T-helper 2 cell treated with Interferon-gamma antibody and Interleukin-4, amounts not matched to agents 5 μg/mL and 100 μg/mL, for 36 hours (primary cell): Measurements from ENCODE around the gene ZNF423.

Source experiments
- DNase-seq: peaks from one replicate; pipeline ENCODE4 v3.0.0; 2021; ENCODE audit warnings: low spot score
- H3K27ac Mint-ChIP-seq: one replicate; pipeline ENCODE4 v1.8.0; 2021; ENCODE audit warnings: mild to moderate bottlenecking, mixed read lengths
- H3K27me3 Mint-ChIP-seq: one replicate; pipeline ENCODE4 v1.8.0; 2021; ENCODE audit warnings: low read depth, mixed read lengths
- H3K36me3 Mint-ChIP-seq: one replicate; pipeline ENCODE4 v1.8.0; 2021; ENCODE audit warnings: low read depth, mixed read lengths
- H3K4me1 Mint-ChIP-seq: one replicate; pipeline ENCODE4 v1.8.0; 2021; ENCODE audit warnings: low read depth, mixed read lengths
- H3K4me3 Mint-ChIP-seq: one replicate; pipeline ENCODE4 v1.8.0; 2022; ENCODE audit warnings: mild to moderate bottlenecking, moderate library complexity, mixed read lengths
- H3K9me3 Mint-ChIP-seq: one replicate; pipeline ENCODE4 v1.8.0; 2021; ENCODE audit warnings: mixed read lengths

The ZNF423 gene

GRCh38 chr16:49763826-49764225, 92.1 kb downstream of the ZNF423 start:
- no peaks in the 10 kb centered on the region for H3K4me1 Mint-ChIP-seq

GRCh38 chr16:49760815-49761214, 95.1 kb downstream of the ZNF423 start:
- no peak overlapping the region for H3K4me3 Mint-ChIP-seq
- H3K36me3 Mint-ChIP-seq = no peaks in the 10 kb centered on the region
- H3K27me3 Mint-ChIP-seq = peaks cover 8% of the 10 kb centered on the region
- DNase-seq = no peak
- no peak overlapping the region for H3K27ac Mint-ChIP-seq
- H3K9me3 Mint-ChIP-seq = no peaks in the 10 kb centered on the region
- H3K4me1 Mint-ChIP-seq = no peaks in the 10 kb centered on the region

More at GRCh38 chr16:49763826-49764225, 92.1 kb downstream of the ZNF423 start:
- DNase-seq = no peak
- H3K9me3 Mint-ChIP-seq = no peaks in the 10 kb centered on the region
- no peaks in the 10 kb centered on the region for H3K27me3 Mint-ChIP-seq
- H3K27ac Mint-ChIP-seq = no peak overlapping the region
- no peak overlapping the region for H3K4me3 Mint-ChIP-seq
- no peaks in the 10 kb centered on the region for H3K36me3 Mint-ChIP-seq

- no peak for DNase-seq
- Mint-ChIP-seq H3K36me3 (no peaks in the 10 kb centered on the region), H3K4me1 (peaks cover 3% of the 10 kb centered on the region), H3K27me3 (peaks cover 27% of the 10 kb centered on the region), H3K4me3 (no peak overlapping the region), H3K27ac (no peak overlapping the region), H3K9me3 (no peaks in the 10 kb centered on the region)
Measured at GRCh38 chr16:49757559-49758069, 98.3 kb downstream of the ZNF423 start.

GRCh38 chr16:49756775-49757558, 98.9 kb downstream of the ZNF423 start:
- H3K4me3 Mint-ChIP-seq = no peak overlapping the region
- H3K36me3 Mint-ChIP-seq = no peaks in the 10 kb centered on the region
- peaks cover 3% of the 10 kb centered on the region for H3K4me1 Mint-ChIP-seq
- H3K27ac Mint-ChIP-seq = no peak overlapping the region
- DNase-seq = no peak
- no peaks in the 10 kb centered on the region for H3K9me3 Mint-ChIP-seq
- peaks cover 27% of the 10 kb centered on the region for H3K27me3 Mint-ChIP-seq

GRCh38 chr16:49755716-49756505, 100.0 kb downstream of the ZNF423 start:
- no peak for DNase-seq
- H3K27ac Mint-ChIP-seq = no peak overlapping the region
- H3K4me1 Mint-ChIP-seq = peaks cover 3% of the 10 kb centered on the region
- peaks cover 27% of the 10 kb centered on the region for H3K27me3 Mint-ChIP-seq
- H3K36me3 Mint-ChIP-seq = no peaks in the 10 kb centered on the region
- H3K4me3 Mint-ChIP-seq = no peak overlapping the region
- no peaks in the 10 kb centered on the region for H3K9me3 Mint-ChIP-seq

- H3K4me3 Mint-ChIP-seq = no peak overlapping the region
- H3K9me3 Mint-ChIP-seq = no peaks in the 10 kb centered on the region
- H3K27me3 Mint-ChIP-seq = peaks cover 27% of the 10 kb centered on the region
- peaks cover 3% of the 10 kb centered on the region for H3K4me1 Mint-ChIP-seq
- H3K27ac Mint-ChIP-seq = no peak overlapping the region
- H3K36me3 Mint-ChIP-seq = no peaks in the 10 kb centered on the region
- DNase-seq = no peak
Measured at GRCh38 chr16:49755313-49755620, 100.6 kb downstream of the ZNF423 start.

- Mint-ChIP-seq H3K27me3 (peaks cover 27% of the 10 kb centered on the region), H3K4me3 (no peak overlapping the region), H3K27ac (no peak overlapping the region), H3K9me3 (no peaks in the 10 kb centered on the region), H3K4me1 (peaks cover 3% of the 10 kb centered on the region), H3K36me3 (no peaks in the 10 kb centered on the region)
- DNase-seq = no peak
Measured at GRCh38 chr16:49754495-49755312, 101.2 kb downstream of the ZNF423 start.

GRCh38 chr16:49750341-49751000, 105.4 kb downstream of the ZNF423 start:
- peaks cover 17% of the 10 kb centered on the region for H3K27me3 Mint-ChIP-seq
- no peaks in the 10 kb centered on the region for H3K36me3 Mint-ChIP-seq
- H3K9me3 Mint-ChIP-seq = no peaks in the 10 kb centered on the region
- DNase-seq = no peak
- no peak overlapping the region for H3K27ac Mint-ChIP-seq
- no peak overlapping the region for H3K4me3 Mint-ChIP-seq
- H3K4me1 Mint-ChIP-seq = peaks cover 3% of the 10 kb centered on the region

- H3K4me1 Mint-ChIP-seq = no peaks in the 10 kb centered on the region
- no peak overlapping the region for H3K27ac Mint-ChIP-seq
- DNase-seq = no peak
- no peak overlapping the region for H3K4me3 Mint-ChIP-seq
- no peaks in the 10 kb centered on the region for H3K36me3 Mint-ChIP-seq
- no peaks in the 10 kb centered on the region for H3K9me3 Mint-ChIP-seq
- peaks cover 11% of the 10 kb centered on the region for H3K27me3 Mint-ChIP-seq
Measured at GRCh38 chr16:49749816-49750215, 106.1 kb downstream of the ZNF423 start.

- Mint-ChIP-seq H3K27me3 (no peaks in the 10 kb centered on the region), H3K4me1 (no peaks in the 10 kb centered on the region), H3K36me3 (no peaks in the 10 kb centered on the region), H3K27ac (no peak overlapping the region), H3K9me3 (no peaks in the 10 kb centered on the region), H3K4me3 (no peak overlapping the region)
- no peak for DNase-seq
Measured at GRCh38 chr16:49748322-49748721, 107.6 kb downstream of the ZNF423 start.

- no peak overlapping the region for H3K4me3 Mint-ChIP-seq
- H3K27ac Mint-ChIP-seq = no peak overlapping the region
- H3K36me3 Mint-ChIP-seq = no peaks in the 10 kb centered on the region
- DNase-seq = no peak
- H3K4me1 Mint-ChIP-seq = no peaks in the 10 kb centered on the region
- no peaks in the 10 kb centered on the region for H3K27me3 Mint-ChIP-seq
- H3K9me3 Mint-ChIP-seq = no peaks in the 10 kb centered on the region
Measured at GRCh38 chr16:49747654-49748053, 108.3 kb downstream of the ZNF423 start.

- no peaks in the 10 kb centered on the region for H3K9me3 Mint-ChIP-seq
- no peak overlapping the region for H3K4me3 Mint-ChIP-seq
- no peaks in the 10 kb centered on the region for H3K4me1 Mint-ChIP-seq
Measured at GRCh38 chr16:49746545-49746944, 109.4 kb downstream of the ZNF423 start.

GRCh38 chr16:49745311-49745747, 110.6 kb downstream of the ZNF423 start:
- Mint-ChIP-seq H3K9me3 (no peaks in the 10 kb centered on the region), H3K27ac (no peak overlapping the region), H3K4me3 (no peak overlapping the region), H3K36me3 (no peaks in the 10 kb centered on the region), H3K4me1 (no peaks in the 10 kb centered on the region), H3K27me3 (no peaks in the 10 kb centered on the region)
- DNase-seq = no peak

More at GRCh38 chr16:49746545-49746944, 109.4 kb downstream of the ZNF423 start:
- no peak for DNase-seq
- Mint-ChIP-seq H3K36me3 (no peaks in the 10 kb centered on the region), H3K27me3 (no peaks in the 10 kb centered on the region), H3K27ac (no peak overlapping the region)
